K562 (cell line): ENCODE results near the gene IZUMO4. TPM values are rescaled to one million over a fixed set of nuclear protein-coding genes. Genes with fewer than 3 reads are reported as not detected.
"Not testable (repeated sequence)": the region's sequence is repeated elsewhere in the genome, so short reads cannot be mapped to it uniquely, and the experiment has no call there.

Experiments
- ATAC-seq: fragments of 200-7000 bp; cut with Tn5 transposase; 3 replicates; pipeline ENCODE4 v1.9.1; 2020; ENCODE audit warnings: moderate library complexity
- BruUV-seq: library from RNA; stranded (reverse); fragments of 400-500 nt; replicated peaks from 2 replicates; lab custom pipeline; 2021; lab: Mats Ljungman, UMichigan
- CTCF ChIA-PET: fragments of 300-600 bp; formaldehyde crosslinking; extraction: SDS; loops from one replicate; lab custom pipeline; 2021; ENCODE audit warnings: low intra/inter-chr PET ratio; lab: Yijun Ruan, JAX
- POLR2A ChIA-PET: fragments of 300-600, 350-650 bp; sonication (Branson Sonifier 250); formaldehyde crosslinking; extraction: SDS; loops from one replicate; lab custom pipeline; 2021; ENCODE audit warnings: antibody characterized with exemption, inconsistent platforms; lab: Yijun Ruan, JAX
- DNase-seq, 4 experiments: peaks; one replicate each; pipeline versions ENCODE4 v3.0.0 to v3.0.0-alpha.2; 2011 to 2018; ENCODE audit warnings: low spot score in 3 of 4, mixed read lengths in 3 of 4; ENCODE audit errors: extremely low read depth in 1 of 4
- FAIRE-seq: peaks from 2 replicates; lab custom pipeline; 2011; peaks lifted over from hg19 to GRCh38; lab: Jason Lieb, UNC
- H2AFZ ChIP-seq: 2 replicates; pipeline ENCODE4 v1.6.0; 2011; ENCODE audit warnings: low read depth, low read length, control low read depth, inconsistent platforms
- H3K27ac ChIP-seq: fragments of 200-600 bp; 3 replicates; pipeline ENCODE4 v1.8.0; 2011; ENCODE audit warnings: low read depth, mild to moderate bottlenecking, control low read depth, inconsistent platforms, low read length, moderate library complexity, mixed read lengths; ENCODE audit errors: extremely low read depth
- H3K27me3 ChIP-seq, 2 experiments: fragments of 300-600 bp in 1 of 2; 2 replicates in 1 of 2; 3 replicates in 1 of 2; pipeline versions ENCODE4 v1.6.0 to v1.8.0; 2011; ENCODE audit warnings: inconsistent platforms in 2 of 2, low read length in 2 of 2, mild to moderate bottlenecking in 1 of 2, mixed read lengths in 1 of 2, moderate library complexity in 1 of 2; ENCODE audit not compliant: control insufficient read depth in 2 of 2, insufficient read depth in 2 of 2
- H3K36me3 ChIP-seq: fragments of 300-600 bp; 3 replicates; pipeline ENCODE4 v1.8.0; 2011; ENCODE audit warnings: mild to moderate bottlenecking, low read length, inconsistent platforms; ENCODE audit not compliant: control insufficient read depth, insufficient read depth
- H3K4me1 ChIP-seq, 2 experiments: fragments of 200-600 bp in 1 of 2; replicated peaks in 1 of 2; 2 replicates in 1 of 2; 3 replicates in 1 of 2; pipeline versions ENCODE4 v1.5.1 to v1.8.0; 2011; ENCODE audit warnings: inconsistent platforms in 2 of 2, low read length in 2 of 2, mild to moderate bottlenecking in 1 of 2, mixed read lengths in 1 of 2, moderate library complexity in 1 of 2; ENCODE audit not compliant: control insufficient read depth in 2 of 2, insufficient read depth in 2 of 2
- H3K4me2 ChIP-seq: 2 replicates; pipeline ENCODE4 v1.6.1; 2011; ENCODE audit warnings: low read length, control low read depth, inconsistent platforms, mixed read lengths; ENCODE audit not compliant: insufficient read depth
- H3K4me3 ChIP-seq: fragments of 200-600 bp; sonication (generic), shearing (Covaris generic); 2 replicates; pipeline ENCODE4 v1.5.1; 2016; ENCODE audit warnings: control low read depth, inconsistent platforms
- H3K79me2 ChIP-seq: fragments of 200-600 bp; 3 replicates; pipeline ENCODE4 v1.8.0; 2011; ENCODE audit warnings: low read length, inconsistent platforms; ENCODE audit not compliant: control insufficient read depth, insufficient read depth
- H3K9ac ChIP-seq, 2 experiments: 2 replicates each; pipeline versions ENCODE4 v1.6.0 to v1.6.1; 2011; ENCODE audit warnings: low read depth in 2 of 2, low read length in 2 of 2, control low read depth in 1 of 2, inconsistent platforms in 1 of 2, mild to moderate bottlenecking in 1 of 2, mixed read lengths in 1 of 2; ENCODE audit not compliant: insufficient read depth in 1 of 2
- H3K9me1 ChIP-seq: one replicate; pipeline ENCODE4 v1.6.0; 2011; ENCODE audit warnings: inconsistent platforms, mild to moderate bottlenecking, low read length, moderate library complexity; ENCODE audit not compliant: control insufficient read depth, insufficient read depth
- H3K9me3 ChIP-seq: replicated peaks from 2 replicates; pipeline ENCODE4 v1.5.1; 2011; ENCODE audit warnings: low read depth, low read length, inconsistent platforms; ENCODE audit not compliant: control insufficient read depth, insufficient read depth
- H4K20me1 ChIP-seq: replicated peaks from 2 replicates; pipeline ENCODE4 v1.6.1; 2011; ENCODE audit warnings: low read length, inconsistent platforms, mixed read lengths; ENCODE audit not compliant: control insufficient read depth, insufficient read depth
- CXXC5 ChIP-seq: fragments of 250-450 bp; sonication (Bioruptor Pico); IDR thresholded peaks from 2 replicates; pipeline ENCODE4 v1.8.0; 2022; ENCODE audit warnings: inconsistent platforms, mild to moderate bottlenecking, moderate library complexity
- GATA2 ChIP-seq: sonication (generic); formaldehyde crosslinking; IDR thresholded peaks from 2 replicates; pipeline ENCODE4 v1.4.0; 2020; ENCODE audit warnings: mild to moderate bottlenecking, missing genetic modification reagents
- PTBP1 ChIP-seq: fragments of 200-400 bp; formaldehyde crosslinking; IDR thresholded peaks from 2 replicates; pipeline ENCODE4 v1.6.1; 2017; ENCODE audit warnings: low read depth, low read length
- ZNF121 ChIP-seq: sonication (generic); formaldehyde crosslinking; conservative IDR thresholded peaks from 2 replicates; pipeline ENCODE4 v1.8.0; 2022; ENCODE audit warnings: missing genetic modification reagents
- ZSCAN29 ChIP-seq: fragments of 450-650 bp; IDR thresholded peaks from 2 replicates; pipeline ENCODE4 v1.6.1; 2017
- WGBS: fragments of 100-300 bp; shearing (Covaris generic); methylation state at CpG from one replicate; pipeline ENCODE4 v1.1.6; 2016; ENCODE audit warnings: low coverage, mixed read lengths; ENCODE audit not compliant: insufficient coverage; ENCODE audit errors: missing lambda C conversion rate; 5-methylcytosine and 5-hydroxymethylcytosine counted together
- in situ Hi-C: fragments of 300-500 bp; cut with MboI; formaldehyde crosslinking; loops from 4 replicates; pipeline ENCODE4 v1.15.0; 2018; ENCODE audit warnings: inconsistent platforms, mixed read lengths
- intact Hi-C: fragments of 100-400 bp; cut with micrococcal nuclease; formaldehyde crosslinking; loops from 2 replicates; pipeline ENCODE4 v1.14.2; 2022
- polyA plus RNA-seq, 8 experiments: library from polyadenylated mRNA; depleted of rRNA in 4 of 8; stranded (reverse) in 5 of 8; unstranded in 3 of 8; fragments of >200 nt; fragmentation: Nextera tagmentation in 2 of 8; fragmentation: Illumina TruSeq in 1 of 8; extraction: Ambion mirVana in 2 of 8; extraction: Trizol in 1 of 8; gene quantifications; 2 replicates each; pipeline versions ENCODE4 v1.2.1 to v1.2.3, GENCODE V29; 2011 to 2014; ENCODE audit warnings: inconsistent platforms in 1 of 8, missing spikeins in 1 of 8
- total RNA-seq, 7 experiments: library from RNA; depleted of rRNA in 6 of 7; stranded (reverse); fragments of >200 nt in 6 of 7; fragmentation: Illumina TruSeq in 2 of 7; extraction: Trizol in 2 of 7; gene quantifications; 2 replicates each; pipeline versions ENCODE4 v1.2.1 to v1.2.3, GENCODE V29; 2011 to 2021; ENCODE audit warnings: low replicate concordance in 1 of 7

Gene IZUMO4
- total and polyA plus RNA-seq, 9 of the 15 experiments (the other 6 are each of a cell fraction or from before 2014, with no cell fraction given), result 0.07 to 3.9 (median 1.2) TPM

GRCh38 chr19:2089727-2090053 is 7.0 kb upstream of the IZUMO4 start:
- BruUV-seq, result no TSS peak
- peak overlapping the region; percentile 34; the same call in 1 of the 3 replicates for H3K27ac ChIP-seq
- POLR2A ChIA-PET, result interaction anchor here (0.6 to 1.1 kb wide), 2 partner anchors 28 to 163 kb away, joined by 3 read pairs; no protein-coding TSS in a partner anchor
- no peaks in the 10 kb centered on the region for H3K9me1 ChIP-seq
- peaks cover 41 to 50% of the 10 kb centered on the region in 2 experiments; a peak in 4 of 5 replicates for H3K4me1 ChIP-seq
- no peak overlapping the region for H2AFZ ChIP-seq
- ATAC-seq, result no peak
- H3K9ac ChIP-seq, result no peak overlapping the region; a peak in 1 of 4 replicates
- H3K4me2 ChIP-seq, result no peak overlapping the region
- H3K36me3 ChIP-seq, result peaks cover 12% of the 10 kb centered on the region; the same call in 2 of the 3 replicates
- CTCF ChIA-PET, result no interaction called here
- no peaks in the 10 kb centered on the region for H3K27me3 ChIP-seq
- intact Hi-C loops, result loop anchor here (5.0 kb wide), 1 partner anchor 72 kb away; the partner anchor contains the start of gene BTBD2
- in situ Hi-C loops, result no loop called here
- H4K20me1 ChIP-seq, result no peaks in the 10 kb centered on the region
- TF ChIP-seq CXXC5 (CRISPR knock-in tag), result no peak
- no peak for TF ChIP-seq ZSCAN29
- no peak for TF ChIP-seq GATA2
- TF ChIP-seq PTBP1, result no peak
- H3K9me3 ChIP-seq, result no peaks in the 10 kb centered on the region
- no peak overlapping the region for H3K4me3 ChIP-seq
- no peak for FAIRE-seq
- no CpG with 5 or more reads among the region's 2 CpGs for WGBS
- H3K79me2 ChIP-seq, result peaks cover 33% of the 10 kb centered on the region
- DNase-seq, result no peak

GRCh38 chr19:2091926-2092525 is 4.7 kb upstream of the IZUMO4 start:
- H3K9me3 ChIP-seq, H4K20me1 ChIP-seq, CTCF ChIA-PET, DNase-seq, H2AFZ ChIP-seq, H3K9ac ChIP-seq, H3K27ac ChIP-seq, BruUV-seq, in situ Hi-C loops, H3K36me3 ChIP-seq, H3K4me3 ChIP-seq, FAIRE-seq, H3K9me1 ChIP-seq, ATAC-seq, H3K27me3 ChIP-seq, H3K4me2 ChIP-seq, intact Hi-C loops: not testable (repeated sequence)
- TF ChIP-seq ZNF121 (CRISPR knock-in tag), result peak; percentile 77
- Histone ChIP-seq H3K79me2 (peaks cover 46% of the 10 kb centered on the region), H3K4me1 (peaks cover 31 to 59% of the 10 kb centered on the region in 2 experiments; a peak in 4 of 5 replicates)
- WGBS, result 93% methylated on average over 10 of the region's 13 CpGs
- POLR2A ChIA-PET, result interaction anchor here (0.9 kb wide), 1 partner anchor 37 kb away, joined by 3 read pairs; no protein-coding TSS in a partner anchor
